Testis (tissue), 2 donors: ENCODE results near the gene LPAR3.

ENCODE experiments used
- POLR2A ChIP-seq: fragments of 450-650 bp; IDR thresholded peaks from one replicate; pipeline ENCODE4 v1.6.1; 2017; ENCODE audit warnings: antibody characterized with exemption, mild to moderate bottlenecking, moderate library complexity
- TF ChIP-seq, protein P1 (sequence below), 3 experiments: fragments of 450-650 bp in 2 of 3; fragments of 200-600 bp in 1 of 3; sonication (generic) in 1 of 3; IDR thresholded peaks; one replicate each; pipeline ENCODE4 v1.5.1; 2016 to 2019; ENCODE audit warnings: antibody characterized with exemption in 3 of 3, mild to moderate bottlenecking in 2 of 3, moderate library complexity in 1 of 3

DNA sequence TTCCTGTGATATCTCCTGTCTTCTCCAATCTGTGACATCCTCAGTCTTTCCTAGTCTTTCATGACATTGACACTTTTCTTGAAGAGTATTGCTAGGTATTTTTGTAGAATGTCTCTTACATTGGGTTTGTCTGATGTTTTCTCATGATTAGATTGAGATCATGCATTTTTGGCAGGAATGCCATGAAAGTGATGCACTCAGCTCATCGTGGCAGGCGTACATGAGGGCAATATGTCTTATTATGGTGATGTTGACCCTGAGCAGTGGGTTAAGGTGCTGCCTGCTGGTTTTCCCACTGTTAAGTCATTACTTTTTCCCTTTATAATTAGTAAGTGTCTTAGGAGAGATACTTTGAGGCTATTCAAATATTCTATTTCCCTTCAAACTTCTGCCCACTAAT, 122.5 kb downstream of the LPAR3 start:
- no peak for TF ChIP-seq POLR2A
- TF ChIP-seq, protein P1, sequence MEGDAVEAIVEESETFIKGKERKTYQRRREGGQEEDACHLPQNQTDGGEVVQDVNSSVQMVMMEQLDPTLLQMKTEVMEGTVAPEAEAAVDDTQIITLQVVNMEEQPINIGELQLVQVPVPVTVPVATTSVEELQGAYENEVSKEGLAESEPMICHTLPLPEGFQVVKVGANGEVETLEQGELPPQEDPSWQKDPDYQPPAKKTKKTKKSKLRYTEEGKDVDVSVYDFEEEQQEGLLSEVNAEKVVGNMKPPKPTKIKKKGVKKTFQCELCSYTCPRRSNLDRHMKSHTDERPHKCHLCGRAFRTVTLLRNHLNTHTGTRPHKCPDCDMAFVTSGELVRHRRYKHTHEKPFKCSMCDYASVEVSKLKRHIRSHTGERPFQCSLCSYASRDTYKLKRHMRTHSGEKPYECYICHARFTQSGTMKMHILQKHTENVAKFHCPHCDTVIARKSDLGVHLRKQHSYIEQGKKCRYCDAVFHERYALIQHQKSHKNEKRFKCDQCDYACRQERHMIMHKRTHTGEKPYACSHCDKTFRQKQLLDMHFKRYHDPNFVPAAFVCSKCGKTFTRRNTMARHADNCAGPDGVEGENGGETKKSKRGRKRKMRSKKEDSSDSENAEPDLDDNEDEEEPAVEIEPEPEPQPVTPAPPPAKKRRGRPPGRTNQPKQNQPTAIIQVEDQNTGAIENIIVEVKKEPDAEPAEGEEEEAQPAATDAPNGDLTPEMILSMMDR (IDR thresholded peaks at IDR 0.05), result no peak
